ENCODE measurements around the gene SERPINI1.

DNA sequence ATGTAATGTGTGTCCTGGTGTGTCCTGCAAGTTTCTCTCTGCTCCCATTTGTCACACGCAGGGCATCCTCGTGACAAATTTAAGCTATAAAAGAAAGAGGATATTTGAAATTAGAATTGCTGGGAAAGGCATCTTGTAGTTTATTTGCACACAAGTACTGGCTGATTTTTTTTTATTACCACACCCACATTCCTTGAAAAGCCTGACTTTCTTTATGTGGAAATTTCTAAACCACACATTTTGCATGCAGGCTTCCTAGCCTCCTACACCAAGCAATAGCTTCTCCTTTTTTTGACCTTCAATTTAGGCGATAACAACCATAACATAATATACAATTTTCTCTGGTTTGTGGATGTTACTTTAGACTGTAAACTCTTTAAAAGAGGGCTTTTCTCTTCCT lies 126.1 kb downstream of the SERPINI1 start:
- TF ChIP-seq EZH2 (IDR thresholded peaks at IDR 0.05; ENCODE audit: insufficient read depth, poor library complexity, severe bottlenecking) (no peak), EZH2phosphoT487 (IDR thresholded peaks at IDR 0.05; ENCODE audit: insufficient read depth, low read depth) (no peak)

All from GM23248 (cell line).